NOMO-1 treated with DMSO at 0.1 percent for 48 hours (cell line): ENCODE data around the gene KIF9.
"Not testable (repeated sequence)": the region's sequence is repeated elsewhere in the genome, so short reads cannot be mapped to it uniquely, and the experiment has no call there.

Experiments
- DNase-seq: peaks from one replicate; lab custom pipeline; 2025; ENCODE audit not compliant: unreplicated experiment; lab: John Stamatoyannopoulos, UW

Gene KIF9, protein sequence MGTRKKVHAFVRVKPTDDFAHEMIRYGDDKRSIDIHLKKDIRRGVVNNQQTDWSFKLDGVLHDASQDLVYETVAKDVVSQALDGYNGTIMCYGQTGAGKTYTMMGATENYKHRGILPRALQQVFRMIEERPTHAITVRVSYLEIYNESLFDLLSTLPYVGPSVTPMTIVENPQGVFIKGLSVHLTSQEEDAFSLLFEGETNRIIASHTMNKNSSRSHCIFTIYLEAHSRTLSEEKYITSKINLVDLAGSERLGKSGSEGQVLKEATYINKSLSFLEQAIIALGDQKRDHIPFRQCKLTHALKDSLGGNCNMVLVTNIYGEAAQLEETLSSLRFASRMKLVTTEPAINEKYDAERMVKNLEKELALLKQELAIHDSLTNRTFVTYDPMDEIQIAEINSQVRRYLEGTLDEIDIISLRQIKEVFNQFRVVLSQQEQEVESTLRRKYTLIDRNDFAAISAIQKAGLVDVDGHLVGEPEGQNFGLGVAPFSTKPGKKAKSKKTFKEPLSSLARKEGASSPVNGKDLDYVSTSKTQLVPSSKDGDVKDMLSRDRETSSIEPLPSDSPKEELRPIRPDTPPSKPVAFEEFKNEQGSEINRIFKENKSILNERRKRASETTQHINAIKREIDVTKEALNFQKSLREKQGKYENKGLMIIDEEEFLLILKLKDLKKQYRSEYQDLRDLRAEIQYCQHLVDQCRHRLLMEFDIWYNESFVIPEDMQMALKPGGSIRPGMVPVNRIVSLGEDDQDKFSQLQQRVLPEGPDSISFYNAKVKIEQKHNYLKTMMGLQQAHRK

DNA sequence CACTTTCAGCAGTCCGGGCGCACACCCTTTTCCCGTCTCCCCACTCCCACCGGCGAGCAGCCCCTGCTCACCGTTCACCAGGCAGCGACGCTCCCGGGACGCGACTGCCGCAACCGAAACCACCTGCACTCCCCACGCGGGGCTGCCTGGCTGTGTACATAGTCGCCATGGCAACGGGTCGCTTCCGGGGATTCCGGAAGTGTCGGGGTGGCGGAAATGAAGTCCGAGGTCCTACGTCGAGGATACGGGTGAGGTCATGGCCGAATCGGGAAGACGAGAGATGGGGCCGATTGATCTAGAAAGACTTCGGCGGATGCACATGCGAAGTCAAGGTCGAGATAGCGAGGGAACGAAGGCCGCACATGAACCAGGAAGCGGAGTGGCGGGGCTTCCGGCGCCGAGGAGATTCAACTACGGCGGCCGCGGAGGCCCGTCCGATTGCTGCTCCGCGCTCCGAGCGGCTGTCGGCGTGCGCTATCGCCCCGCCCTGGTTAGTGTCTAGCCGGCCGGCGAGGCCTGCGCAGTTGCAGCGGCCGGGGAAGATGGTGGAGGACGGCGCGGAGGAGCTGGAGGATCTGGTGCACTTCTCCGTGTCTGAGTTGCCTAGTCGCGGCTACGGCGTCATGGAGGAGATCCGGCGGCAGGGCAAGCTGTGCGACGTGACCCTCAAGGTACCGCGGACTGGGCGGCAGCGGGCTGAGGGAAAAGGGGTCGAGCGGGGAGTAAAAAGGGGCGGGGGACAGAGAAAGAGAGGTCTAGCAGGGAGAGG is at the start of gene KIF9, which contains the start of gene KLHL18:
KIF9 (minus strand) TSS at position 376 of the 769 bp plus-strand sequence. CDS start 5,425 bp downstream, outside the sequence.
KLHL18 (plus strand) TSS at position 521 of the 769 bp plus-strand sequence; CDS start at position 543, 22 bp downstream.
- peak; percentile 94 for DNase-seq

DNA sequence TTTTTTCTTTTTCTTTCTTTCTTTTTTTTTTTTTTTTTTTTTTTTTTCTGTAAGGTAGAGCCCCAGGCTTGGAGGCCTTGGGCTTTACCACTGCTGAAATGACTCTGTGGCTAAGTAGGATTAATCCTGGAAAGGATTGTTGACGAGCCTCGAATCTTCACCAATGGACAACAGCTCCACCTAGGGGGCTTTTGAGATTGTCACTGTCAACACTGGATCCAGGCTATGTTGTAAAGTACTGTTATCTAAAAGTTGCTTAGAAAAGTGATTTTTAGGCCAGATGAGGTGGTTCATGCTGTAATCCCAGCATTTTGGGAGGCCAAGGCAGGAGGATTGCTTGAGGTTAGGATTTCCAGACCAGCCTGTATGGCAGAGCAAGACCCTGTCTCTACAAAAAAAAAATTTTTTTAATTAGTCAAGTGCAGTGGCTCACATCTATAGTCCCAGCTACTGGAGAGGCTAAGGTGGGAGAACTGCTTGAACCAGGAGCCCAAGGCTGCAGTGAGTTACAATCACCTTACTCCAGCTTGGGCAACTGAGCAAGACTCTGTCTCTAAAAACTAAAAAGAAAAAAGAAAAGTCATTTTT is 41.8 kb upstream of the KIF9 start:
- peak; percentile 58 for DNase-seq

DNA sequence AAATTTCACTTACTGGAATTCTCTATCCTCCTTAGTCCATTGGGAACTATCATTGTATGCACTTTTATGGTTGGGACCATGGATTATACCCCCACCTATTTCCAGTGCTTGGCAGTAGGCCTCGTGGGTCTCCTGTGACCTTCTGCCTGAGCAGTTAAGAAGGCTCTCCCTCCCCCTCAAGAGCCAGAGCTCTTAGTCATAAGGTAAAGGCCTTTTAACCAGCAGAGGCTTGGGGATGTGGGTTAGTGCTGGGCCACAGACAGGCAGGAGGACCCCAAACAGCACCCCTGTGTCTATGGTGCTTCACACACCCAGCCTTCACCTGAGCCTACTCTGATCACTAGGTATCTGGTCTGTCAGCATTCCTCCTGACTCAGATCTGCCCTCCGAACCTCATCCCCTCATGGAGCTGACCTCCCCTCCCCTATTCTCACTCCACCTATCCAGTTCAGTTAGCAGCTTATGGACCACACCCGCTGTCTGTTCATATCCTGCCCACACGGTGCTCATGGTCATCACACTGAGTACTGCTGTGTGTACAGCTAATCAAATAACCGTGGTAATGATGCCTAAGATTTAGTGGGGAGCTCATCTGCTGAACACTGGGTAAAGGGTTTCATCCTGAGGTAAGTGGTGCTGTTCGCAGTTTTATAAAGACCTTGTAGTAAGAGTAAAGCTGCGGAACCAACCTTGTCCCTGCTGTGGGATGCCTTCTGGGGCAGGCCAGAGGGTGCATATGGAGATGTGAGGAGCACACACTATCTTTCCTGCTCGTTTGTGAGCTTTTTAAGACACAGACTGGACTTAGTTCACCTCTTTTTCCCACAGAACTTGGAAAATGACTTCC is 41.1 kb upstream of the KIF9 start:
- DNase-seq, result no peak

DNA sequence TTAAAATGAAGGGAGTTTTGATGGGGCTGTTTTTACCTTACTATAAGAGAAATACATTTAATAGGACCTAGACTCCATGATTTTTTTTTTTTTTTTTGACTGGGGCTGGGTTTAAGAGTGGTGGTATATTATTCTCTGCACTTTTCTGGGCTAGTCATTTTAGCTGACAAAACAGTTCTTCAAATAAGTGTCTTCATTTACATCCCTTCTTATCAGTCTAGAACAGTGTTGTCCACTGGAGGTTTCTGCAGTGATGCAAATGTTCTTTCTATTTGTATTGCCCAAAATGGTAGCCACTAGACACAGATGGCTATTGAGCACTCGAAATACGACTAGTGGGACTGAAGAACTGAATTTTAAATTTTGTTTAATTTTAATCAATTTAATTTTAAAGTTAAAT is 37.4 kb upstream of the KIF9 start:
- DNase-seq, result no peak

DNA sequence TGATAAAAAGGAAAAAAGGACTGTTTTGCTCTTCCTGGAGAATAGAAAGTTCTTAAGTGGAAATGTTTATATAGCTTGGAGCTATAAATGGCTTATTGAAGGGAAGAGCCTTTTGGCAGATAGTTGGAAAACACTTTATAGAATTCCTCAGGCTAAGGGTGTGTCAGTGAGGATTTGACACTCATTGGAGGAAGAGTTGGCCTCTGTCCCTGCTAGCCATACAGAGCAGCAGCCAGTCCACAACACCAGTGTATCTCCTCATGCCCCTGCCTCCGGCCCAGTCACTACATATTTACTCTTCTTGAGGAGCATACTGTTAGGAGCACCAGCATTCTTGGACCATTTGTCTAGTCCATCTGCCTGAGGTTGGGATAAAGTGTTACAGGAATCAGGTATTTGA is 36.3 kb upstream of the KIF9 start:
- DNase-seq, result no peak

DNA sequence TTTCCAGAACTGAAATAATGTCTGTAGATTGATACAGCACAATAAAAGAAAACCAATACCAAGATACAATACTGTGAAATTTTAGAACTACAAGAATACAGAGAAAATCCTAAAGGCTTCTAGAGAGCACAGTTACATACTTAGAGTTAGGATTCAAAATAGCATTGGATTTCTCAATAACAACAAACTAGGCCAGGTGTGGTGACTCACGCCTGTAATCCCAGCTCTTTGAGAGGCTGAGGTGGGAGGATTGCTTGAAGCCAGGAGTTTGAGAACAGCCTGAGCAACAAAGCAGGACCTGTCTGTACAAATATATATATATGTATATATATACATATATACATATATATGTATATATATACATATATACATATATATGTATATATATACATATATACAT is 33.6 kb upstream of the KIF9 start:
- not testable (repeated sequence) for DNase-seq

DNA sequence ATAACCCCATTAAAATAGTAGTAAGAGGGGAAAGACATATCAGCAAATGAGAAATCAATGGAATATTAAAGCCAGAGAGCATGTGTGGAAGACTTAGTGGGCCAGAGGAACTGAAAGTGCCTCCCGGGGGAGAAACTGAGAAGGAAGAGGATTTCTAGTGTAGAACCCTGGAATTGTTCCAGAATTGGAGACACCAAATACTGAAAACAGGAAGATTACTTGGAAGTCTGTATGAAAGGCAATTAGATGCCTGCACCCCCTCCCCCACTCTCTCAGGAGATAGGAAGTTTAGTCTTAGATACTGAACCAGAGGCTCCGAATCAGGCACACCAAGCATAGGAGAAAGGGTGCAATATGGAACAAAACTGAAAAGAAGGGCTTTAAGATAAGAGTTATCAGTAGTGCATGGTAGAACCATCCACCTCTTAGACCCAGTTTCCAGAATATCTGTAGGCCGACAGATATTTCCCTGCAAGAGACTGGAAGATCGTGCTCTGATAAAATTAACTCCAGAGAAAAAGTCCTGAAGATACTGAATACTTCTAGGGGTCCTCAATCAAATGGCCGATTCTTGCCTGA is 32.6 kb upstream of the KIF9 start:
- DNase-seq, result no peak

DNA sequence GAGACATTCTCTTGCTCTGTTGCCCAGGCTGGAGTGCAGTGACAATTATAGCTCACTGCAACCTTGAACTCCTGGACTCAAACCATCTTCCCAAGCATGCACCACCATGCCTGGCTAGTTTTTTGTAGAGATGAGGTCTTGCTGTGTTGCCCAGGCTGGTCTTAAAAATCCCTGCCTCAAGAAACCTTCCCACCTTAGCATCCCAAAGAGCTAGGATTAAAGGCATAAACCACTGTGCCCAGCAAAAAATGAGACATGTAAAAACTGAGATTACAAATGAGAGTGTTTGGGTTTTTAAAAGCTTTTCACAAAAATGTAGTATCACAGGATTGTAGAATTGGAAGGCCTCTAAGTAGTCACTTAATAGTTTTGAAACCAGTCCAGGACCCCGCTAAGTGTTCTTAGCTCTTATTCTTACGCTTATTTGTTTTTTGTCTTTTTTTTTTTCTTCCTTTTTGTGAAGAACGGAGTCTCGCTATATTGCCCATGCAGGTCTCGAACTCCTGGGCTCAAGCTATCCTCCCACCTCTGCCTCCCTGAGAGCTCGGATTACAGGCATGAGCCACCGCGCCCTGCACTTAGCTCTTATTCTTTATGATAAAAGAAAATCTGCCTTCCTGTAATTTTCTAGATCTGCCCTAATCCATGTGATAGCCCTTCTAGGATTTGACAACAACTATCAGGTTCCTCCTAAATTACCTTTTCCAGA is 31.6 kb upstream of the KIF9 start:
- DNase-seq, result no peak

DNA sequence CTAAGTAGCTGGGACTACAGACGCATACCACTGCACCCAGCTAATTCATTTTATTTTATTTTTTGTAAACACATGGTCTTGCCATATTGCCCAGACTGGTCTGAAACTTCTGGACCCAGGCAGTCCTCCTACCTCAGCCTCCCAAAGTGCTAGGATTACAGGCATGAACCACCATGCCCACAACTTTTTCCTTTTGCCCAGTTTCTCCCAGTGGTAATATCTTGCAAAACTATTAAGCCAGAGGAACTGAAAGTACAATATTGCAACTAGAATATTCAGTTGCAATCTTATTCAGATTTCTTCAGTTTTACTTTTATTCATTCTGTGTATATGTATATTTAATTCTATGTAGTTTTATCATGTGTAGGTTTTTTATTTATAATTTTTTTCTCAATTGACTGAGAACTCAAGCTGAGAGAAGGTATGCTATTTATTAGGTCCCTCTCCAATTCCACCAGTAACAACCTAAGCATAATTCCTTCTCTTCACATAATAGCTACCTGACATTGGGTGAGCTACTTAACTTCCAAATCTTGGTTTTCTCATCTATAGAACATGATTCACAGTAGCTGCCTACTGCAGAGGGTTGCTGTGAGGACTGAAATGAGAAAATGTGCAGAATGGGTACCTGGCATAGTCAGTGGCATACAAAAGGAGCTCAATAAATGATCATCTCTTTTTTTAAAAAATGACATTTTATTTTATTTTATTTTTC is 30.9 kb upstream of the KIF9 start:
- DNase-seq, result peak; percentile 30

DNA sequence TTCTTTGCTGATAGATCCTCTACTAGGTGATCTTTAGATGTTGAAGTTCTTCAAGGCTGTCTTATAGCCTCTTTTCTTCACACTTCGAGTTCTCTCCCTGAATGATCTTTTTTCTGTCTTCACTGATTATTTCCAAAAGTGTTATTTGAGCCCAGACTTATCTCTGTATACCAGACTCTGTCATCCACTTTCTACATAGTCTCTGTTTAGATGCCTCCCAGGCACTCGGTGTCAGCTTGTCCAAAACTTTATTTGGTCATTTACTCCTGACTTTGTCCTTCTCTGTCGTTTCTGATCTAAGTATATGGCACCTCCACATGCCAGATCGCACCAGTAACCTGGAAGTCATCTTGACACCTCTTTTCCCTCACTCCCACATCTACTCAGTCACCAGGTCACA is 27.8 kb upstream of the KIF9 start:
- DNase-seq, result no peak

DNA sequence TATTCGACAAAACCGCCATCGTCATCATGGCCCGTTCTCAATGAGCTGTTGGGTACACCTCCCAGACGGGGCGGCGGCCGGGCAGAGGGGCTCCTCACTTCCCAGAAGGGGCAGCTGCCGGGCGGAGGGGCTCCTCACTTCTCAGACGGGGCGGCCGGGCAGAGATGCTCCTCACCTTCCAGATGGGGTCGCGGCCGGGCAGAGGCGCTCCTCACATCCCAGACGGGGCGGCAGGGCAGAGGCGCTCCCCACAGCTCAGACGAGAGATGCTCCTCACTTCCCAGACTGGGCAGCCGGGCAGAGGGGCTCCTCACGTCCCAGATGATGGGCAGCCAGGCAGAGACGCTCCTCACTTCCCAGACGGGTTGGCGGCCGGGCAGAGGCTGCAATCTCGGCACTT is 26.6 kb upstream of the KIF9 start:
- DNase-seq, result not testable (repeated sequence)

DNA sequence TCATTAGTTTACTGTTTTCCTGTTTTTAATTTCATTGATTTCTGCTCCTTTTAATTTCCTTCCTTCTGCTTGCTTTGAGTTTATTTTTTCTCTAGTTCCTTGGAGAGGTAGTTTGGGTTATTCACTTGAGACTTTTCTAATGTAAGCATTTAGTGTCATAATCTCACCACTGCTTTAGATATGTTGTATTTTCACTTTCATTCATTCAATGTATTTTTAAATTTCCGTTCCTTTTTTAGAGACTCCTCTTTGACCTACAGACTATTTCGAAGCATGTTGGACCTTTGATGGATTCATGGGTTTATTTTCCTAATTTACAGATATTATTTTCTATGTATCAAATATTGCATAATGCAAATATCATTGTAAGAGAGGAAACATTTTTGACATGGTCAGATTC is 23.4 kb upstream of the KIF9 start:
- peak; percentile 4 for DNase-seq

DNA sequence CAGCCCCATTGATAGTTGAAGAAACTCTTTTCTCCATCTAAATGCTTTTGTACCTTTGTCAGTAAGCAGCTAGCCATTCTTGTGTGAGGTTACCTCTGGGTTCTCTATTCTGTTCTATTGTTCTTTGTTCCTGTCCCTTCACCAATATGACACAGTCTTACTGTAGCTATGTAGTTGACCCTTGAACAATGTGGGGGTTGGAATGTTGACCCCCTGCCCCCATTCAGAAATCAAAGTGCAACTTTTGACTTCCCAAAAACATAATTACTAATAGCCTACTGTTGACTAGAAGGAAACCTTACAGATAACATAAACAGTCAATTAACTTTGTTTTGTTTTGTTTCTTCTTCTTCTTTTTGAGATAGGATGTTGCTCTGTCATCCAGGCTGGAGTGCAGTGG is 18.9 kb upstream of the KIF9 start:
- no peak for DNase-seq

DNA sequence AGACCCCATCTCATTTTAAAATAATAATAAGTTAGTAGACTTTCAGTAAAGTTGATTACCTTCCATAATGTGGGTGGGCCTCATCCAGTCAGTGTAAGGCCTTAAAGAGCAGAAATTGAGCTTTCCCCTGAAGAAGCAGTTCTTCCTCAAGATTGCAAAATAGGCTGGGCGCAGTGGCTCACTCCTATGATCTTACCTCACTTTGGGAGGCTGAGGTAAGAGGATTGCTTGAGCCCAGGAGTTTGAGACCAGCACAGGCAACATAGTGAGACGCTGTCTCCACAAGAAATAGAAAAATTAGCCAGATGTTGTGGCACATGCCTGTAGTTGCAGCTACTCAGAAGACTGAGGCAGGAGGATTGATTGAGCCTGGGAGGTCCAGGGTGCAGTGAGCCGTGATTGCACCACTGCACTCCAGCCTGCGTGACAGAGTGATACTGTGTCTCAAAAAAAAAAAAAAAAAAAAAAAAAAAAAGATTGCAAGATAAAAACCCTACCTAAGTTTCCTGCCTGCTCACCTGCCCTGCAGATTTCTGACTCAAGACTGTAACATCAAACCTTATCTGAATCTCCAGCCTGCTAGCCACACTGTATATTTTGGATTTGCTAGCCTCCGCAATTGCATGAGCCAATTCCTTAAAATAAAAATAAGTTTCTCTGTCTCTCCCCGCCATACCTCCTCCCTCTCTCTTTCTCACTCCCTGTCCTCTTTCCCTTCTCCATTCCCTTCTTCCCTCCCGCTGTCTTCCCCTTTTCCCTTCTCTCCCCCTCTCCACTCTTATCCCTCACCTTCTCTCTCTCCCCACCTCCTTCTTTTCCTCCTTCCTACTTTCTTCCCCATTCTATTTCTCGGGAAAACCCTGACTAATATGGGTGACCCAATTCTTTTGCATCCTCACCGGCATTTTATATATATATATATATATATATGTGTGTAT is 17.1 kb upstream of the KIF9 start:
- peak; percentile 11 for DNase-seq

DNA sequence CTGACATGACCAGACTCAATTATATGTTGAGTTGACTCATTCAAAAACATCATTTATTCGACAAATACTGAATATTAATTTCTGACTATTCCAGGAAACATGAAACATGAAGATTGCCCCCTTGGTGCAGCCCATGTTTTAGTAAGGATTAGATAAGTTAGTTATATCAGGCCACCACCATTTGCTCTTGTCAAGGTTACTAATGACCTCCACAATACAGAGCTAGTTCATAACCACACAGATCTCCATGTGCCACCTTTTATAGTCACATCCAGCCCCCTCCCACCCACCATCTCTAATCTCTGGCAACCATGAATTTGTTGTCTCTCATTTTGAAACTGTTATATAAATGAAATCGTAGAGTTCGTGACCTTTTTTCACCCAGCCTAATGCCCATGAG is 15.8 kb upstream of the KIF9 start:
- no peak for DNase-seq

DNA sequence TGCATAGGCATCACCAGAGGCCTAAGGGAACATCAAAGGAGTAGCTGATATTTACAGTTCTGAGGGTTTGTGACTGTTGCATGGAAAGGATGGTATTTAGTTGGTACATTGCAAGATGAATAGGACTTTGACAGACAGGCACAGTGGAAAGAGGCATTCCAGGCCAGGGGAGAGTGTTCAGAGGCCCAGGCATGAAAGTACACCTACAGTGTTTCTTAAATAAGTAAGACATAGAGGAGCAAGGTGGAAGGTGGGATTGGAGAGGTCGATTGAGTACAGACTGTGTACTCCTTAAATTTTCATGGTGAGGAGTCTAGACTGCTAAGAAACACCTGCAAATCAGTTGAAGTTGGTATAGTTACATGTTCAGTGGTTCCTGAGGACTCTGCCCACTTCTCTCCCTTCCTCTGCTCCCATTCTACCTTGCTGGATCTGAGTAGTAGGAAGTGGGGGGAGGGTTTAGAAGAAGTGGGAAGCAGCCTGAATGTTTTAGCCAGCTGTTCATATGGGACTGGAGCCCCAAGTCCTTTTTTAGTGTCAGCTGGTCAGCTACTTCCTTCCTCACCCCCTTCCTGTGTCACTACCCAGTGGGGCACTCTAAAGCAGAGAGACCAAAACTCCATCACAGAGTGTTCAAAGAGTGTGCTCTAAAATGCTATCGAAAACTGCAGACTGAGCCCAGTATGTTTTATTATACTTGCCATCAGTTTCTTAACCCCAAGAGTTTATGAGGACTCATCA is 14.1 kb upstream of the KIF9 start:
- no peak for DNase-seq

DNA sequence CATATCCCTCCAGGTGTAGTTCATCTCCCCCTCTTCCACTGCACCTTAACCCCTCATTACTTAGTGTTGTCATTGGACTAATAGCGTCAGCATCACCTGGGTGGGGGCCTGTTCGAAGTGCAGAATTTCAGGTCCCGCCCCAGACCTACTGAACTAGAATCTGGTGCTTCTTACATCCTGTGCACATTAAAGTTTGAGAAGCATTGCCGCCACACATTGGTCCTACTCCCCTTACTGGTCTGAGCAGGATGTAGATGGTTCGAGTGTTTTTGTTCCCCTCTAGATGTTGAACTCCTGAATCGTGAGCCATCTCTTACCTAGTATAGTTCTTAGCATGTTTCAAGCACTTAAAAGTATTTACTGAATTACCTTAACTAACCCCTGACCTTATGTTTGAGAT is 13.4 kb upstream of the KIF9 start:
- DNase-seq, result no peak
